Measurements from ENCODE around the gene MEMO1. TPM values are rescaled to one million over a fixed set of nuclear protein-coding genes. Genes with fewer than 3 reads are reported as not detected.

Gene MEMO1
- total and polyA plus RNA-seq, 4 donors = 30.7 to 38.5 (median 32.2) TPM

- 90 to 96% methylated on average over 2 of the region's 2 CpGs for WGBS, 2 donors
- peaks cover 0 to 19% (median 0%) of the 10 kb centered on the region in 5 donors for H3K4me1 ChIP-seq (ENCODE audit: control insufficient read depth in 5 of 5, insufficient read depth in 5 of 5, low read length in 5 of 5)
- no peak overlapping the region for H3K4me3 ChIP-seq
- H3K27me3 ChIP-seq (ENCODE audit: control insufficient read depth in 3 of 3, insufficient read depth in 3 of 3, low read length in 2 of 3) = no peaks in the 10 kb centered on the region
- H3K9me3 ChIP-seq (ENCODE audit: control insufficient read depth in 4 of 4, insufficient read depth in 3 of 4, low read length in 3 of 4) = no peaks in the 10 kb centered on the region
- DNase-seq (no peak), ATAC-seq (ENCODE audit: insufficient read depth, low FRiP score) (no peak)
- peaks cover 0 to 6% (median 2%) of the 10 kb centered on the region in 4 donors for H3K36me3 ChIP-seq (ENCODE audit: control insufficient read depth in 4 of 4, insufficient read depth in 4 of 4, low read length in 4 of 4)
- no peak overlapping the region for H3K9ac ChIP-seq (ENCODE audit: insufficient read depth in 1 of 2, low read length in 2 of 2)
- H3K27ac ChIP-seq (ENCODE audit: low read depth in 1 of 2, low read length in 1 of 2) = no peak overlapping the region
- TF ChIP-seq CTCF (IDR thresholded peaks at IDR 0.05; ENCODE audit: control extremely low read depth, extremely low read depth) = no peak
Observed at GRCh38 chr2:31944828-31945571, 65.8 kb downstream of the MEMO1 start.

- WGBS, 2 donors = 95 to 99% methylated on average over 3 of the region's 3 CpGs
- Histone ChIP-seq H3K27me3 (ENCODE audit: control insufficient read depth in 3 of 3, insufficient read depth in 3 of 3, low read length in 2 of 3) (no peaks in the 10 kb centered on the region), H3K4me1 (ENCODE audit: control insufficient read depth in 5 of 5, insufficient read depth in 5 of 5, low read length in 5 of 5) (peaks cover 0 to 19% (median 0%) of the 10 kb centered on the region in 5 donors), H3K4me3 (no peak overlapping the region), H3K9ac (ENCODE audit: insufficient read depth in 1 of 2, low read length in 2 of 2) (no peak overlapping the region), H3K9me3 (ENCODE audit: control insufficient read depth in 4 of 4, insufficient read depth in 3 of 4, low read length in 3 of 4) (no peaks in the 10 kb centered on the region), H3K27ac (ENCODE audit: low read depth in 1 of 2, low read length in 1 of 2) (no peak overlapping the region), H3K36me3 (ENCODE audit: control insufficient read depth in 4 of 4, insufficient read depth in 4 of 4, low read length in 4 of 4) (peaks cover 0 to 6% (median 2%) of the 10 kb centered on the region in 4 donors)
- TF ChIP-seq CTCF (IDR thresholded peaks at IDR 0.05; ENCODE audit: control extremely low read depth, extremely low read depth) = no peak
- ATAC-seq (ENCODE audit: insufficient read depth, low FRiP score) (no peak), DNase-seq (no peak)
Observed at GRCh38 chr2:31943636-31944225, 67.1 kb downstream of the MEMO1 start.

GRCh38 chr2:31940920-31941319 is 69.9 kb downstream of the MEMO1 start:
- no peak for ATAC-seq (ENCODE audit: insufficient read depth, low FRiP score)
- Histone ChIP-seq H3K9ac (ENCODE audit: insufficient read depth in 1 of 2, low read length in 2 of 2) (no peak overlapping the region), H3K9me3 (ENCODE audit: control insufficient read depth in 4 of 4, insufficient read depth in 3 of 4, low read length in 3 of 4) (no peaks in the 10 kb centered on the region), H3K4me1 (ENCODE audit: control insufficient read depth in 5 of 5, insufficient read depth in 5 of 5, low read length in 5 of 5) (peaks cover 0 to 9% (median 0%) of the 10 kb centered on the region in 5 donors), H3K27ac (ENCODE audit: low read depth in 1 of 2, low read length in 1 of 2) (no peak overlapping the region), H3K27me3 (ENCODE audit: control insufficient read depth in 3 of 3, insufficient read depth in 3 of 3, low read length in 2 of 3) (no peaks in the 10 kb centered on the region), H3K4me3 (no peak overlapping the region), H3K36me3 (ENCODE audit: control insufficient read depth in 4 of 4, insufficient read depth in 4 of 4, low read length in 4 of 4) (peaks cover 0 to 6% (median 2%) of the 10 kb centered on the region in 4 donors)
- no peak for TF ChIP-seq CTCF (IDR thresholded peaks at IDR 0.05; ENCODE audit: control extremely low read depth, extremely low read depth)
- DNase-seq = no peak
- 97 to 100% methylated on average over 1 of the region's 1 CpG for WGBS, 2 donors
